NB4 (cell line): Measurements from ENCODE around the gene EVA1A.

Experiments
- DNase-seq: peaks from one replicate; pipeline ENCODE4 v3.0.0; 2010; ENCODE audit warnings: low read depth
- H3K4me3 ChIP-seq: one replicate; pipeline ENCODE4 v1.5.1; 2011; ENCODE audit warnings: mild to moderate bottlenecking, low read depth, low read length, moderate library complexity
- CTCF ChIP-seq: IDR thresholded peaks from one replicate; pipeline ENCODE4 v1.5.1; 2012; ENCODE audit warnings: low read depth, low read length
- MYC ChIP-seq: IDR thresholded peaks from 2 replicates; pipeline ENCODE4 v1.6.1; 2011; ENCODE audit warnings: low read depth, low read length
- POLR2A ChIP-seq: IDR thresholded peaks from 2 replicates; pipeline ENCODE4 v1.6.1; 2011; ENCODE audit warnings: mild to moderate bottlenecking; ENCODE audit not compliant: insufficient read length; ENCODE audit errors: extremely low read depth
- TF ChIP-seq, protein P1 (sequence below): IDR thresholded peaks from 2 replicates; pipeline ENCODE4 v1.6.1; 2011; ENCODE audit warnings: low read depth, low read length

Gene EVA1A

DNA sequence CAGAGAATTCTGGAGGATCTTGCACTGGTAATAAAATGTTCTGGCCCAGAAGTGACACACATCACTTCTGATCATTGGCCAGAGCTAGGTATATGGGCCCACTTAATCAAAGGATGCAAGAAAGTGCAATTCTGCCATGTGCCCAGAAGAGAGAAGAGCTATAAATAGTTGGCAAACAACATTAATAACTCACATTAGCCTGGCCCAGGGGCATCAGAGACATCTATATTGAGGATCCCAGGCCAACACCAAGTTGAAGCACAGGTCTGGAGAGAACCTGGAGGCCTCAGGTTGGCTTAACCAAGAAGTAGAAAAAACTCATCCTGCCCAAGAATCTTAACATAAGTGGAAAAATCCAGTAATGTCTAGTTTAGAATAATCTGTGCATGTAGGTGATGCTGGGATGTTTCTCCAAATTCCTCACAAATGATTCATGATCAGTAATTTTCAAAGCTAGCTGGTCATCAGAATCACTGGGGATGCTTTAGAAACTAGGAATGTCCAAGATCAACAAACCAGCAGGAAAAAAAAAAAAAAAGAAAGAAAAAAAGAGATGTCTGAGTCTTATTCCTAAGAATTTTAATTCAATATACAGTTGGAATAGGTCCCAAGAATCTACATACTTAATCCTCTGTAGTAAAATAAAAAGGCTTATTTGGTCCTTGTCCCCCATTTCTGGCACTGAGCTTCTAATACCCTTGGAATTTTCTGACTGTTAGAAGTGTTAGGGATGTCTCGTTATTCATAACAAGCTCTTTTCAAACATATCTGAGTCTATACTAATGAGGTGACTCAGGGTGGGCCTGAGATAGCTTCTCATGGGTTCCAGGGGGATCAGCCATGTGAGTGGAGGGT is 35.0 kb upstream of the EVA1A start:
- H3K4me3 ChIP-seq: no peak overlapping the region
- no peak for DNase-seq
- TF ChIP-seq CTCF (no peak), MYC (no peak), POLR2A (no peak)
- TF ChIP-seq, protein P1, sequence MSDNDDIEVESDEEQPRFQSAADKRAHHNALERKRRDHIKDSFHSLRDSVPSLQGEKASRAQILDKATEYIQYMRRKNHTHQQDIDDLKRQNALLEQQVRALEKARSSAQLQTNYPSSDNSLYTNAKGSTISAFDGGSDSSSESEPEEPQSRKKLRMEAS: no peak

DNA sequence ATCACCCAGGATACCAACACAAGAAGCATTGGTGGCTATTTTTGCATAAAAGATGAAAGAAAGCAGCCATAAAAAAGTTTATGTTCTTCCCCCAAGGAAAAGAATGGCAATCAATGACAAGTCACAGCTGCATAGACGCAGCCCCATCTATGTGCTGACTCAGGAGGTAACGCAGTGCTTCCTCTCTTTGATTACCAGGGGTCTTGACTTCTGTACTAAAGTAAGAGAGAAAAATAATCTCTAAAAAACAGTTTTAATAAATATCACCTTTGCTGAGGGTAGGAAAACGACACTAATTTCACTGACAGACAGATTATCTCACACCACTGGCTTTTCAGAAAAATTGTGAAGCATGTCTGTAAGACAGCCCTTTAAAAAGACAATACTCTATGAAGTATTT is 33.9 kb upstream of the EVA1A start:
- no peak for DNase-seq
- H3K4me3 ChIP-seq: no peak overlapping the region
- TF ChIP-seq, protein P1: no peak
- TF ChIP-seq CTCF (no peak), MYC (no peak), POLR2A (no peak)

GRCh38 chr2:75592888-75593287 is 32.1 kb upstream of the EVA1A start:
- TF ChIP-seq, protein P1: no peak
- no peak for TF ChIP-seq POLR2A
- TF ChIP-seq MYC: no peak
- no peak for TF ChIP-seq CTCF
- H3K4me3 ChIP-seq: no peak overlapping the region
- DNase-seq: no peak

DNA sequence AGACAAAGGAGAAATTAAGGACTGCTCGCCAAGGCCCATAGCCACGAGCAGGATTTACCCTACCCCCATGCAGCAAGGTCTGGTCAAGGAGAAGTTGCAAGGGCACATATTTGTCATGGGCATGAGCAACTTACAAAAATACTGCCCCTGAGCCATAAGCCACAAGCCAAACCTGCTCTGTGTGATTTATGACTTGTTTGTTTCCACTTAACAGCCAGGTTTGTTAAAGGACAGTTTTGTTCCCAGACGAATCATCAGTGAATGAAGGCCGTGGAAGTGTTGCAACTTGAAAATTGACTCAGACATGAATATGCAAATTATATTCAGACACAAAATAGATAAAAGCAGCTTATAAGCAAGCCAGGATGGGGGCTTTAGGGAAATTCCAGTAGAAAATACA is 31.3 kb upstream of the EVA1A start:
- H3K4me3 ChIP-seq: no peak overlapping the region
- no peak for DNase-seq
- no peak for TF ChIP-seq MYC
- TF ChIP-seq POLR2A: no peak
- TF ChIP-seq CTCF: no peak

- TF ChIP-seq POLR2A (no peak), MYC (no peak), CTCF (no peak)
- TF ChIP-seq, protein P1: no peak
- DNase-seq: no peak
- H3K4me3 ChIP-seq: no peak overlapping the region
These were observed 28.8 kb upstream of the EVA1A start for GRCh38 chr2:75589391-75590105.
